SJSA1 (cell line): ENCODE measurements around the gene COL23A1. TPM values are rescaled to one million over a fixed set of nuclear protein-coding genes. Genes with fewer than 3 reads are reported as not detected.

Experiments used
- DNase-seq, 2 experiments: peaks; one replicate each; pipeline ENCODE4 v3.0.0-alpha.2; 2015 to 2020; ENCODE audit warnings: low spot score in 2 of 2, low read depth in 1 of 2
- H3K27ac ChIP-seq: fragments of 250-450 bp; sonication (Bioruptor Pico); 2 replicates; pipeline ENCODE4 v1.5.1; 2020; ENCODE audit warnings: mild to moderate bottlenecking, moderate library complexity
- H3K27me3 ChIP-seq: fragments of 250-450 bp; sonication (Bioruptor Pico); replicated peaks from 2 replicates; pipeline ENCODE4 v1.5.1; 2020; ENCODE audit warnings: mild to moderate bottlenecking, moderate library complexity
- H3K36me3 ChIP-seq: fragments of 250-450 bp; sonication (Bioruptor Pico); 2 replicates; pipeline ENCODE4 v1.5.1; 2020; ENCODE audit warnings: mild to moderate bottlenecking
- H3K4me1 ChIP-seq: fragments of 250-450 bp; sonication (Bioruptor Pico); replicated peaks from 2 replicates; pipeline ENCODE4 v1.6.1; 2021; ENCODE audit warnings: mild to moderate bottlenecking
- H3K4me3 ChIP-seq: fragments of 250-450 bp; sonication (Bioruptor Pico); 2 replicates; pipeline ENCODE4 v1.5.1; 2020; ENCODE audit warnings: mild to moderate bottlenecking
- H3K9me3 ChIP-seq: fragments of 250-450 bp; sonication (Bioruptor Pico); replicated peaks from 2 replicates; pipeline ENCODE4 v1.5.1; 2020; ENCODE audit warnings: mild to moderate bottlenecking
- total RNA-seq: library from RNA; depleted of rRNA; stranded (reverse); fragments of >200 nt; shearing (Covaris generic); gene quantifications from 2 replicates; pipeline ENCODE4 v1.2.3, GENCODE V29; 2014

COL23A1 gene
- total RNA-seq, 1 experiment from 2014 or later = not detected

DNA sequence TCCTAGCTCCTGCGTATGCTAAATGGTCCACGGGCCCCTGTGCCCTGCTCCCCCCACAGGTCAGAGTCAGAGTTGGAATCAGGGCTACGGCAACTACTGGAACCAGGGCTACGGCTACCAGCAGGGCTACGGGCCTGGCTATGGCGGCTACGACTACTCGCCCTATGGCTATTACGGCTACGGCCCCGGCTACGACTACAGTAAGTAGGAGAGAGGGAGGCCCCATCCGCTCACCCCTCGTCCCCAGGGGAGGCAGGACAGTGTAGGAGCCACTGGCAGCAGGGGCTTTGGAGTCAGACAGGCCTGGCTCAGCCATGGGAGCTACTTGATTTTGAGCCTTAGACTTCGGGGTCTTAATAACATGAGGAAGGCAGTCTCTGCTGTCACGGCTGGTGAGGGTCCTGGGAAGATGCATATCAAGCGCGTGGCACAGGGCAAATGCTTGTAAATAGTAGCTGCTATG lies 380.1 kb downstream of the COL23A1 start:
- Histone ChIP-seq H3K4me3 (no peak overlapping the region), H3K9me3 (no peaks in the 10 kb centered on the region; the same call in none of the 2 replicates), H3K27me3 (no peaks in the 10 kb centered on the region), H3K36me3 (peaks cover 100% of the 10 kb centered on the region), H3K27ac (no peak overlapping the region), H3K4me1 (peaks cover 16% of the 10 kb centered on the region)
- no peak for DNase-seq

DNA sequence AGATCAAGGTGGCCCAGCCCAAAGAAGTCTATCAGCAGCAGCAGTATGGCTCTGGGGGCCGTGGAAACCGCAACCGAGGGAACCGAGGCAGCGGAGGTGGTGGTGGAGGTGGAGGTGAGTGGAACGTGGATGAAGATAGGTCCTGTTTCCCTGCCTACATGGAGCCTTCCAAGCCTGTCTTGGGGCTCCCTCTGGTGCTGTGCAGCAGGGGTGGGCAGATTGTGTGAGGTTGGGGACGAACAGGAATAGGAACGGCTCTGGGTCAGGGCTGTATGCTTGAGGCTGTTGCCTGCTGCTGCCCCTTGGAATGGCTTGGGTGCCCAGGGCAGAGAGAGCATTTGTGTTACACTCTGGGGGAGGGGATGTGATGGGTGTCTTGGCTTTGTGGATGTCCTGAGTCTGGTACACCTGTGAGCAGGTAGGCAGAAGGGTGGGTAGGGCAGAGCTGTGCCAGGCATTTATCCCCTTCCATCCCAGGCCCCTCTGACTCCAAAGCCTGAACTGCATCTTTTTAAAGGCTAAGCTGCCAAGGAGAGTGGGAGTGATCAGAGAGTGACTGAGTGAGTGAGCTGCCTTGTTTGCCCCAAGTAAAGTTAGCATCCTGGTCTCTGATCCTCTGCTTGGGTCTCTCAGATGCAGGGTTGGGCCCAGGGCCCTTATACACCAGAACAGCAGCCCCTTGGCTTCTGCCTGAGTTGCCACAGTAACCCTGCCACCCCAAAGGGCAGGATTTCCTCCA lies 380.7 kb downstream of the COL23A1 start:
- peaks cover 16% of the 10 kb centered on the region for H3K4me1 ChIP-seq
- H3K9me3 ChIP-seq = peaks cover 3% of the 10 kb centered on the region
- no peak overlapping the region for H3K4me3 ChIP-seq
- H3K36me3 ChIP-seq = peaks cover 100% of the 10 kb centered on the region
- no peaks in the 10 kb centered on the region for H3K27me3 ChIP-seq
- H3K27ac ChIP-seq = no peak overlapping the region
- no peak for DNase-seq

DNA sequence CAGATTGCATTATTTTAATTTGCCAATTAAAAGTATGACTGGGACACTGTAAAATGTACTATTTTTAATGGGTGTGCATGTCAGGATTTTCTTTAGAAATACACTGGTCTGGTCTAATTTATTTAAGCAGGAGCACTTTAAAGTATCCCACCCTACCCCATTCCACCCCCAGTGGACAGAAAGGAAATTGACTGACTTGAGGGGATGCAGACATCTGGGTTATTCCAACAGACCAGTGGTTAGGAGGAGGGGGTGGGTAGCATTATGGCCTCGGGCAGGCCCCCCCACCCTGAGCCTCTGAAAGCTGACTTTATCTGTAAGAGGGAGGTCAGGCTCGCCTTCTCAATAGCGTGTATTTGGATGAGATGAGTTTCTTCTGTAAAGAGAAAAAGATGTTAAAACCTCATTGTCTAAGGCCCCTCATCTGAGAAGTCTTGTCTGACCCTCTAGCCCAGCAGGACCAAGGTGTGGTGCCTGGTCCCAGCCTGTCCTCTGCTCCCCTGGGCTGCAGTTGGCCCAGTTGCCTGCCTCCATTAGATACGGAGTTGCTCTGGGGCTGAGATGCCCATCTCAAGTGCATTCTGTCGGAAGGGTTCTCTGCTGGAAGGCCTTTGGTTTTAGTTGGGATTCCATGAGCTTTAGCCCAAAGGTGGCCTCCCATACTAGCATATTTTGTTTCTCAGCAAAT lies 381.5 kb downstream of the COL23A1 start:
- Histone ChIP-seq H3K4me1 (peaks cover 21% of the 10 kb centered on the region), H3K27me3 (no peaks in the 10 kb centered on the region), H3K4me3 (no peak overlapping the region), H3K9me3 (peaks cover 4% of the 10 kb centered on the region), H3K27ac (no peak overlapping the region), H3K36me3 (peaks cover 94% of the 10 kb centered on the region)
- DNase-seq = no peak

DNA sequence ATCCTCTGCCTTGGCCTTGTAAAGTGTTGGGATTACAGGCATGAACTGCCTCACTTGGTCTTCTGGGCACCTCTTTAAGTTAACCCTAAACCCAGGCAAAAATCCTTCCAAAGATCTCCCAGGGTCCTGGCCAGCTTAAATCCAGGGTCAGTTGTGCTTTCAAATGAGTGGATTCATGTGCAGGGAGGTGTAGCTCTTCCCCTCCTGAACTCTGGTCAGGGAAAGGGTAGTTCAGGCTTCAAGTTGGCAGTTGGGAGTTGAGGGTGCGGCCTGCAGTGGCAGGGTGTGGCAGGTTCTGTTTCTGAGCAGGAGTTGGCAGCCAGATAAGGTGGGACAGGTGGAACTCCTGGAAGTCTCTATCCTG lies 382.3 kb downstream of the COL23A1 start:
- no peak for DNase-seq
- H3K4me1 ChIP-seq = peaks cover 21% of the 10 kb centered on the region
- no peak overlapping the region for H3K27ac ChIP-seq
- no peaks in the 10 kb centered on the region for H3K27me3 ChIP-seq
- no peak overlapping the region for H3K4me3 ChIP-seq
- H3K36me3 ChIP-seq = peaks cover 86% of the 10 kb centered on the region
- H3K9me3 ChIP-seq = peaks cover 4% of the 10 kb centered on the region

DNA sequence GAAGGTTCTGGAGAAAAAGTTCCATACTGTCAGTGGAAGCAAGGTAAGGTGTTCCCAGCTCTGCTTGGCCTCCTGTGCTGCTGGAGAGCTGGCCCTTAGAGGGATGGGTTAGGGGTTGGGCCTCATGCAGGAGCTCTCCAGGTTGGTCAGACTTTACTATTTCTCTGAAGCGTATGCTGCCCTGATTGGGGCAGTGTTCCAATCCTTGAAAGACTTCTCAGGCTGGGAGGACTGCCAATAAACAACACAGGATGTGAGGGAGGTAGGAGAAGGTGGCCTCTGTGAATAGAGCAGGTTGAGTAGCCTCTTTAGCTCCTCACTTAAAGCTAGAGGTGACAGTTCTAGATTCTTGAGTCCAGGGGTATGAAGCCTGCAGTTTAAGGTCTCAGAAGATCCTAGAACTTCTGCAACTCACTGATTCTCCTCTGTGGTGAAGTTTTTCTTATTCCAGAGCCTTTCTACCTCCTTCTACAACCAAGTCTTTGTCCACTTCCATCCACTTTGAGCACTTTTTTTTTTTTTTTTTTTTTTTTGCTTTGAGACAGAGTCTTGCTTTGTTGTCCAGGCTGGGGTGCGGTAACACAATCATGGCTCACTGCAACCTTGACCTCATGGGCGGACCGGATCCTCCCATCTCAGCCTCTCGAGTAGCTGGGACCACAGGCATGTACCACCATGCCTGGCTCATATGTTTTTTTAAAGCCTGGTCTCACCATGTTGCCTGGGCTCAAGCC lies 382.8 kb downstream of the COL23A1 start:
- Histone ChIP-seq H3K9me3 (peaks cover 4% of the 10 kb centered on the region), H3K4me3 (no peak overlapping the region; the same call in 1 of the 2 replicates), H3K27ac (no peak overlapping the region), H3K4me1 (peaks cover 21% of the 10 kb centered on the region), H3K27me3 (no peaks in the 10 kb centered on the region), H3K36me3 (peaks cover 80% of the 10 kb centered on the region)
- DNase-seq = no peak

DNA sequence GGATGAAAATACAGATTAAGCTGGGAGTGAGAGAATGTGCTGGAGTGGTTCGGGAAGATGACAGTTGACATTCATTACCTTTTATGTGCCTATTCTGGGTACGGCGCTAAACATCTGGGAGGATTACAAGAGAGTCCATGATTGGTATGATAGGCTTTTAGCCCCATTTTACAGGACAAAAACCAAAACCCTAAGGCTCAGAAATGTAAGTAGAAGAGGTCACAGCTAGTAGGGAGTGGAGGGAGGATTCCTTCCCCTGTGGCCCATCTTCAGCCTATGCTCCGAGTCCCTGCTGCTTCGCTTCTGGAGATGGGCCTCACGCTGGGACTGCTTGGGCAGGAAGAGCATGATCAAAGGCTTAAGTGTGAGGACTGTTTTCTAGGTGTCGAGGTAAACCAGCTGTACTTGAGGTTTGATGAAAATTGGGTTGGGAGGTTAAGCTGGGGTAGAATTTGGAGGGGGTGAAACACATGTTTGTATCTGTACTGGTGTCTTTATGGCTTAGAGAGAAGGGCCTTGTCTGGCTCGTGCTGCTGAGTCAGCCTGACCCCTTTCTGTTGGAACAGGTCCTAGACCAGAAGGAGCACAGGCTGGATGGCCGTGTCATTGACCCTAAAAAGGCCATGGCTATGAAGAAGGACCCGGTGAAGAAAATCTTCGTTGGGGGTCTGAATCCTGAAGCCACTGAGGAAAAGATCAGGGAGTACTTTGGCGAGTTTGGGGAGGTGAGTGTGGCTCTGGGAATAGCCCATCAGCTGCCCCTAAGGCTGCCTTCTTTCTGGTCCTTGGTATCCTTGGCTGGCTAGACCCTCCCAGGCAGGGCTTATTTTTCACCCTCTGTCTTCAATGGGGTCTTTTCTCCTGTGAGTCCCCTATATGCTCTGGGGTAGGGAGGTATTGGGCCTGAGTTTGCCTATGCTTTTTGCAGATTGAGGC lies 383.8 kb downstream of the COL23A1 start:
- no peak for DNase-seq
- Histone ChIP-seq H3K4me3 (peak overlapping the region; percentile 99), H3K9me3 (peaks cover 4% of the 10 kb centered on the region), H3K27ac (no peak overlapping the region), H3K4me1 (peaks cover 21% of the 10 kb centered on the region), H3K27me3 (no peaks in the 10 kb centered on the region), H3K36me3 (peaks cover 71% of the 10 kb centered on the region)

DNA sequence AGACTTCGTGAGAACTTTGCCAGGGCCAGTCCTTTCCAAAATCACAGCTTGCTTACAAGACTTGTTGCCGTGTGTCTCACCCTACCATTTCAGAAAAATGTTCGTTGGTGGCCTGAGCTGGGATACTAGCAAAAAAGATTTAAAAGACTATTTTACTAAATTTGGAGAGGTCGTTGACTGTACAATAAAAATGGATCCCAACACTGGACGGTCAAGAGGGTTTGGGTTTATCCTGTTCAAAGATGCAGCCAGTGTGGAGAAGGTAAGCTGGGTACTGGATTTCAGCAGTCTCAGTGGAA lies 384.5 kb downstream of the COL23A1 start:
- peaks cover 21% of the 10 kb centered on the region for H3K4me1 ChIP-seq
- no peak overlapping the region for H3K27ac ChIP-seq
- H3K27me3 ChIP-seq = no peaks in the 10 kb centered on the region
- H3K9me3 ChIP-seq = peaks cover 4% of the 10 kb centered on the region
- peaks cover 64% of the 10 kb centered on the region for H3K36me3 ChIP-seq
- peak overlapping the region; percentile 99 for H3K4me3 ChIP-seq
- DNase-seq = no peak

DNA sequence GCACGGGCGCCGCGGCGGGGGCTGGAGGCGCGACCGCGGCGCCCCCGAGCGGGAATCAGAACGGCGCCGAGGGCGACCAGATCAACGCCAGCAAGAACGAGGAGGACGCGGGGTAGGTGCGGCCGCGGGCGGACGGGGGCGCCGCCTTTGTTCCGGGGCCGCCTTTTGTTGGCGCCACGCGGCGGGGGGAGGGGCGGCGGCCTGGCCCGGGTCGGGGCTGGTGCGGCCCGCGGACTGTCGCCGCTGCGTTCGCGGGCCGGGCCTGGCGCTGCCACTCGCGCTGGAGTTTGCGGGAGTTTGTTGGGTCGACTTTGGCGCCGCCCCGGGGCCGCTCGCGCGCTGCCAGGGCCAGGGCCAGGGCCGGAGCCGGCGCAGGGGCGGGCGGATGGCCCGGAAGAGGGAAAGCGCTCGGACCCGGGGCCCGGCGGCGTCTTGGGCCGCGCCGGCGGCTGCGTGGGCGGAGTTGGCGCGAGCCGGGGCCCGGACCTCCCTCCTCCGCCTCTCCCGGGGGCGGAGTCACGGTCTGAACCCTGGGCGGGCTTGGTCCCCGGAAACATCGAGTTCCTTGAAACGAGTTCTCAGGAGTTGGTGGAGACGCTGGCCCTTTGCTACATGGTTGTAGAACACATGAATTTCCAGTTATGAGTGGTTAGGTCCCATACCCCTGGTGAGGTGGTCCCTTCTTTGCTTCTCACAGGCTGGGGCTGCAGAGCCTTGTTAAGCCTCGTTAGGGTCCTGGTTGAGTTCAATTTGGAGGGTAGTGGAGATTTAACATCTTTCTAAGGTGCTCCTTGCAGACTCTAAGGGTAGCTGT lies 385.1 kb downstream of the COL23A1 start:
- H3K4me1 ChIP-seq = peaks cover 21% of the 10 kb centered on the region
- peaks cover 58% of the 10 kb centered on the region for H3K36me3 ChIP-seq
- peak overlapping the region; percentile 89 for H3K27ac ChIP-seq
- H3K4me3 ChIP-seq = peak overlapping the region; percentile 99
- peak; percentile 75 to 88 for DNase-seq
- no peaks in the 10 kb centered on the region for H3K27me3 ChIP-seq
- peaks cover 4% of the 10 kb centered on the region for H3K9me3 ChIP-seq

DNA sequence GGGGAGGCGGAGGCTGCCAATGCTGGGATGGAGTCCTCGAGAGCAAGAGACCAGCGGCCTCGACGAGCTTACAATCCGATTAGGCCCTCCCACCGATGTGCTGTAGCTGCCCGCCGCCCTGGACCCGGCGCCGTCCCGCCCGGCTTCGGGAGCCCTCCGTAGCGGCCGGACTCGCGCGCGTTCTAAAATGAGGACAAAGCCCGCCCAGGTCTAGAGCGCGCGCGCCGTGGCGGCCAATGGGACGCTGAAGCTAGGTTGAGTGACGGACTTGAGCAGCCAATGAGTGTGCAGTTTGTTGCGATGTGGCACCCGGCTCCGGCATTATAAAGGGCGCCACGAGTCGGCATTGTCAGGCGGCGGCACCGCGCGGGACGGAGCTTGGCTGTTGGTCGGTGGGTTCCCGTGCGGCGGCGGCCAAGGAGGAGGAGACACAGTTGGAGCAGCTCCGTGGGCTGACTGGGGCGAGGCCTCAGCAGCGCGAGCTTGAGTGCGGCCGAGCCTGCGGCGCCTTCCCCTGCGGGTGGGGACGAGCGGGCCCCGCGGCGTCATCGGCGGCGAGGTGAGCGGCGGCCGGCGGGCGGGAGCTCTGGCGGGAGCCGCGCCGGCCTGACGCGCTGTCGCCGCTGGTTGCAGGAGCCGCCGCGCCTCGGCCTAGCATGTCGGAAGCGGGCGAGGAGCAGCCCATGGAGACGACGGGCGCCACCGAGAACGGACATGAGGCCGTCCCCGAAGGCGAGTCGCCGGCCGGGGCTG lies 385.8 kb downstream of the COL23A1 start, which contains the start of gene HNRNPAB:
Gene HNRNPAB, plus strand, starts transcription at position 352 of the 753 bp plus-strand sequence. Its CDS starts 305 bp downstream, at position 657.
- H3K36me3 ChIP-seq = peaks cover 50% of the 10 kb centered on the region
- H3K27ac ChIP-seq = peak within 1 kb of the TSS; percentile 89
- peak; percentile 98 for DNase-seq
- H3K27me3 ChIP-seq = no peaks in the 10 kb centered on the region
- peaks cover 4% of the 10 kb centered on the region for H3K9me3 ChIP-seq
- peaks cover 21% of the 10 kb centered on the region for H3K4me1 ChIP-seq
- peak within 1 kb of the TSS; percentile 99 for H3K4me3 ChIP-seq

DNA sequence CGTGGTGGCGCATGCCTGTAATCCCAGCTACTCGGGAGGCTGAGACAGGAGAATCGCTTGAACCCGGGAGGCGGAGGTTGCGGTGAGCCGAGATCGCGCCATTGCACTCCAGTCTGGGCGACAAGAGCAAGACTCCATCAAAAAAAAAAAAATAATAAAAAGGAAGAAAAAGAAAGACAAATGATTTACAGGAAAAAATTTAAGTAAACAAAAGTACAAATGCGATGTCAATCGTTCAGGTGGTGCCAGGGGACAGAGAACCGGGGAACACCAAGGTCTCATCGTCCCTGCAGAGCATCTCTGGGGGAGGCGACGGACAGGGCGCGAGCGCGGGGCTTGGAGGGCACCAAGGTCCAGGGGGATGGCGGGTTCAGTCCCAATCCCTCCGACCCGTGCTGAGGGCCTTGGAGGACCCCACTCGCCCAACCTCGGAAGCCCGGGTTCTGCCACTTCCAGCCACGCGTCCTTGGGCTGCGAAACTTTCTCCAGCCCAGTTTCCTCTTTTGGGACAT lies 386.5 kb downstream of the COL23A1 start:
- no peak for DNase-seq
- no peaks in the 10 kb centered on the region for H3K27me3 ChIP-seq
- peaks cover 4% of the 10 kb centered on the region for H3K9me3 ChIP-seq
- peak overlapping the region; percentile 99 for H3K4me3 ChIP-seq
- H3K4me1 ChIP-seq = peaks cover 21% of the 10 kb centered on the region
- no peak overlapping the region for H3K27ac ChIP-seq
- H3K36me3 ChIP-seq = peaks cover 44% of the 10 kb centered on the region

DNA sequence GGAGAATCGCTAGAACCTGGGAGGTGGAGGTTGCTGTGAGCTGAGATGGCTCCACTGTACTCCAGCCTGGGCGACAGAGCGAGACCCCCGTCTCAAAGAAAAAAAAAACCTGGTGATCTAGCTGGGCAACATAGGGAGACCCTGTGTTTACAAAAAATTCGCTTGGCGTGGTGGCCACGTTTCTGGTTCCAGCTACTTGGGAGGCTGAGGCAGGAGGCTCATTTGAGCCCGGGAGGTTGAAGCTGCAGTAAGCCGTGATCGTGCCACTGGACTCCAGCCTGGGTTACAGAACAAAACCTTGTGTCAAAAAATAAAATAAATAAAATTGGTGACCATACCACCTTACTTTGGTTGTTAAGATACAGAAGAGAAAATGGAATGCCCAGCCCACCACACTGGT lies 387.7 kb downstream of the COL23A1 start:
- no peak overlapping the region for H3K27ac ChIP-seq
- peaks cover 21% of the 10 kb centered on the region for H3K4me1 ChIP-seq
- DNase-seq = no peak
- H3K9me3 ChIP-seq = peaks cover 4% of the 10 kb centered on the region
- H3K4me3 ChIP-seq = no peak overlapping the region
- peaks cover 32% of the 10 kb centered on the region for H3K36me3 ChIP-seq
- no peaks in the 10 kb centered on the region for H3K27me3 ChIP-seq

DNA sequence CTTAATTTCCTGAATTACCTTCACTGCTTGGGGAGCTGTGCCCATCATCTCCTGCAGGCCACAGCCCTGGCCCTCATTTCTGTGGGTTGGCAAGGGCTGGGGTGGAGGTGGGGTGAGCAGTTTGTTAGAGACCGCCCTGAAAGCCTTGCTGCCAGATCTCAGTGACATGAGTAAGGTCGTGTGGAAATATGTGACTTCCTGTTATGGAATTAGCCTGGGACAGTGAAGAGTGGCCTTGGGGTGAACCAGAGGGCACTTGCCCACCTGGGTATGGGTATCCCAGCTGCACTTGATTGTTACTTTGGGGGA lies 388.3 kb downstream of the COL23A1 start:
- no peak for DNase-seq
- H3K4me3 ChIP-seq = no peak overlapping the region
- no peak overlapping the region for H3K27ac ChIP-seq
- peaks cover 4% of the 10 kb centered on the region for H3K9me3 ChIP-seq
- peaks cover 26% of the 10 kb centered on the region for H3K36me3 ChIP-seq
- no peaks in the 10 kb centered on the region for H3K27me3 ChIP-seq
- peaks cover 17% of the 10 kb centered on the region for H3K4me1 ChIP-seq
